HG03439 (cell line): ENCODE measurements around the gene TMEM201.
"Not testable (repeated sequence)": the region's sequence is repeated elsewhere in the genome, so short reads cannot be mapped to it uniquely, and the experiment has no call there.

ENCODE experiments used
- ATAC-seq: cut with Tn5 transposase; IDR thresholded peaks from one replicate; pipeline ENCODE4 v1.9.1; 2021; ENCODE audit warnings: mild to moderate bottlenecking, moderate library complexity; ENCODE audit not compliant: unreplicated experiment

Gene TMEM201, protein sequence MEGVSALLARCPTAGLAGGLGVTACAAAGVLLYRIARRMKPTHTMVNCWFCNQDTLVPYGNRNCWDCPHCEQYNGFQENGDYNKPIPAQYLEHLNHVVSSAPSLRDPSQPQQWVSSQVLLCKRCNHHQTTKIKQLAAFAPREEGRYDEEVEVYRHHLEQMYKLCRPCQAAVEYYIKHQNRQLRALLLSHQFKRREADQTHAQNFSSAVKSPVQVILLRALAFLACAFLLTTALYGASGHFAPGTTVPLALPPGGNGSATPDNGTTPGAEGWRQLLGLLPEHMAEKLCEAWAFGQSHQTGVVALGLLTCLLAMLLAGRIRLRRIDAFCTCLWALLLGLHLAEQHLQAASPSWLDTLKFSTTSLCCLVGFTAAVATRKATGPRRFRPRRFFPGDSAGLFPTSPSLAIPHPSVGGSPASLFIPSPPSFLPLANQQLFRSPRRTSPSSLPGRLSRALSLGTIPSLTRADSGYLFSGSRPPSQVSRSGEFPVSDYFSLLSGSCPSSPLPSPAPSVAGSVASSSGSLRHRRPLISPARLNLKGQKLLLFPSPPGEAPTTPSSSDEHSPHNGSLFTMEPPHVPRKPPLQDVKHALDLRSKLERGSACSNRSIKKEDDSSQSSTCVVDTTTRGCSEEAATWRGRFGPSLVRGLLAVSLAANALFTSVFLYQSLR

DNA sequence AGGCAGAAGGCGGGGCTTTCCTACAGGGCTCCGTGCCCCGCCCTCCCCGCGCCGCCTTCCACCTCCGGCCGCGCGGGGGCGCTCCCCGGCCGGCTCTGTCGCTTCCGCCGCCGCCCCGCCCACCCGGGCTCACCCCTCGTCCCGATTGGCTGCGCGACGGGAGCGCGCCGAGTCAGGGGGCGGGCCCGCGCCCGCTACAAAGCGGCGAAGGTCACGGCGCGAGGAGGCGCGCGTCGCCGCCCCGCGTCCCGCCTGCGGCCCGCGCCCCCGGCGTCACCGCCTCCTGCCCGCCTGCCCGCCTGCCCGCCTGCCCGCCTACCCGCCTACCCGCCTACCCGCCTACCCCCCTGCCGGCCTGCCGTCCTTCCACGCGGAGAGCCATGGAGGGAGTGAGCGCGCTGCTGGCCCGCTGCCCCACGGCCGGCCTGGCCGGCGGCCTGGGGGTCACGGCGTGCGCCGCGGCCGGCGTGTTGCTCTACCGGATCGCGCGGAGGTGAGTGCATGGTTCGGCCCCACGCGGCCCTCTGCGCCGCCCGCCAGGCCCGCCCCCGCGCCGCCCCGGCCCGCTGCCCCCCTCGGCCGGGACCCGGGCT is at the start of gene TMEM201:
Gene TMEM201, plus strand, starts transcription at position 361 of the 593 bp plus-strand sequence. Its CDS starts 20 bp downstream, at position 381.
- peak; percentile 76 for ATAC-seq

DNA sequence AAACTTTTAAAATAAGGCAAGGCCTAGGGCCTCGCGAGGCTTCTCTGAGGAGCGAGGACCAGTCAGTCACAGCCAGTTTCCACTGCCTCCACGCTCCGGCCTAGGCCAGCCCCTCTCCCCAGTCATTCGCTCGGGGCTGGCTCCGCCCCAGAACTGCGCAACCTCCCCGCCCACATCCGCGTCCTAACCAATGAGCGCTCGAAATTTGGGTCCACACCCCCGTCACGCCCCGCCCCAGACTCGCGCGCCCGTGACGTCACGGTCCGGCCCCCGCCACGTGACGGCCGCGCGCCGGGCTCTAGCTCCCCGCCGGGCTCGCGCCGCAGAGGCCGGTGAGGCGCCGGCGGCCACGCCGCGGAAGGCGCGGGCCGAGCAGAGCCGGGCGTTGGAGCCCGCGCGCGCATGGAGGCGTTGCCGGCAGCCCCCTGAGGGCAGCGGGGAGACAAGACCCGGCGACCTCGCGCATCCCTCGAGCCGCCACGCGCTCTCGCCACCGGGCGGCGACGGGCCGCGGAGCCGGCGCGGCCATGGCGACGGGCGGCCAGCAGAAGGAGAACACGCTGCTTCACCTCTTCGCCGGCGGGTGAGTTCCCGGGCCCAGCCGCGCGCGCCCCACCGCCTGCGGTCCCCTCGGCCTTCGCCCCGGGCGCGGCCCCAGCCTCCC is 49.4 kb upstream of the TMEM201 start, which contains the start of gene SLC25A33:
Gene SLC25A33, plus strand, starts transcription at position 301 of the 664 bp plus-strand sequence. Its CDS starts 227 bp downstream, at position 528.
- peak; percentile 92 for ATAC-seq

DNA sequence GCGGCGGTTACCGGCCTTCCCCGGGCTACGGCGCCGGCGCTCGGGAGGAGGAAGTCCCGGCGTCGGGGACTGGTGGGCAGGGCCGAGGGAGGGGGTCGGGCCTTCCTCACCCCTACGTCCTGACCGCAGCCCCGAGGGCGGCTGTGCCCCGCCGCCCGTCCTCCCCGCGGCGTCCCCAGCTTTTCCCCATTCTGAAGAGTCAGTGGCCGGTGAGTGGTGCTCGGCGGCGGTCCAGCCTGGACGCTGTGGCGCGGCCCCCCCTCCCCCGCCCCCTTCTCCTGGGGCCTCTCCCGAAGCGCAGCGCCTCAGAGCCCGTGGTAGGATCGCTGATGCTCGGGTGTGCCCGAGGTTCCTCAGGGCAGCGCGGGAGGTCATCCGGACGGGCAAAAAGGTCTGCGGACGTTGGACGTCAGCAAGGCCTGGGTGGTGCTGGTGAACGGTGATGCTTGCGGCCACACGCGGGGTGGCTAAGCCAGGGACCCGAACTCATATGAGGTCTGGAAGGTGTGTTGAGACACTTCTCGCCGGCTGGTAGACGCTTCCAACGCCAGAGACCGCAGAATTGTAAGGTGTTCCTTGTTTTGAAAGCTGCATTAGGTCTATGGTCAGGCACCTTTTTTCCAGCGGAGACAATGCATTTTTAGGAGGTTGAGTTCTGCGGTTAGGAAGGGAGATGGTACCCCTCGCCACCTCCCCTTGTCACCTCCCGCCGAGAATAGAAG is 48.7 kb upstream of the TMEM201 start:
- ATAC-seq: peak; percentile 50

DNA sequence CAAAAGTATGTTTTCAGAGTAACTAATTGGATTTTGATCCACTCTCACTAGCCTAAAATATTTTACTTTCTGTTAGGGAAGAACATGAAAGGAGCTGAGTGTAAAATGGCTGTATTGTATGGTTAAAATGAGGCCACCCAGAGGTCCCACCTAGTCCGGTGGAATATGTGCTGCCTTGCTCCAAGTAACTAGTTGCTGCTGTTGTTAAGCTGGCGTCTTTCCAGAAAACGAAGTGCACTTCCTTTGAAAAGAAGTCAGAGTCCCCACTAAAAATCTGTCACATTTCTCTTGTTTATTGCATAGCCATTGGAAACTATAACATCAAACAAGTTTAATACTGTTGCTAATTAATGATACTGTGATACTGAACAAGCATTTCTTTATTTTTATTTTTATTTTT is 46.3 kb upstream of the TMEM201 start:
- no peak for ATAC-seq

DNA sequence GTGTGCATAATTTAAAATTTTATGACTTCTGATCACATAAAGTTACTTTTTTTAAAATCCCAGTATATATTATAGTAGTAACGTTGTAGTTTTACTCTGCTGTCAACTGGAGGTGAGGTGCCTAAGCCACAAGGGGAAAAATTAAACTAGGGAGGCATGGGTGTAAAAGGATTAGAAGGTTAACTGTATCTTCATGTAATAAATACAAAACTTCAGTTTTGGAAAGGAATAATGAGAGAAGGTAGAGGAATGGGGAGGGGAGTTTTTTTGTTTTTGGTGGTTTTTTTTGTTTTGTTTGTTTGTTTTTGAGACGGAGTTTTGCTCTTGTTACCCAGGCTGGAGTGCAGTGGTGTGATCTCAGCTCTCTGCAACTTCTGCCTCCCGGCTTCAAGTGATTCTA is 43.8 kb upstream of the TMEM201 start:
- no peak for ATAC-seq

DNA sequence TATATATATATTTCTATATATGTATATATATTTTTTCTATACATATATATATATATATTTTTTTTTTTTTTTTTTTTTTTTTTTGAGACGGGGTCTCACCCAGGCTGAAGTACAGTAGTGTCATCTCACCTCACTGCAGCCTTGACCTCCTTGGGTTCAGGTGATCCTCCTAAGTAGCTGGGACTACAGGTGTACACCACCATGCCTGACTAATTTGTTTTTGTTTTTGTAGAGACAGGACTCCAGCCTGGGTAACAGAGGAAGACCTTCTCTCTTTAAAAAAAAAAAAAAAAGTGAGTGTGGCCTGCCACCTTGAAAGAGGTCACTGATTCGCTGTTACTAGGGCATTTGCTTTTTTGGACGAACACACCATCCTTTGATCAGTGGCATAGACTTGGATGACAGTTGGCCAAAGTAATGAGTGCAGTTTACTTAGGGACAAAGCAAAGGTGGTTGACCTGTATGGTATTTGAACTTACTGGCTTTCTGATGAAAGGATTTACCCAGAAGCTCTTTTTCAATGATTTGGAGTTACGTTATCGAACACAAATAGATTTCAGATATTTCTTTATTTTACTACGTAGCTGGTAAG is 38.7 kb upstream of the TMEM201 start:
- ATAC-seq: no peak

DNA sequence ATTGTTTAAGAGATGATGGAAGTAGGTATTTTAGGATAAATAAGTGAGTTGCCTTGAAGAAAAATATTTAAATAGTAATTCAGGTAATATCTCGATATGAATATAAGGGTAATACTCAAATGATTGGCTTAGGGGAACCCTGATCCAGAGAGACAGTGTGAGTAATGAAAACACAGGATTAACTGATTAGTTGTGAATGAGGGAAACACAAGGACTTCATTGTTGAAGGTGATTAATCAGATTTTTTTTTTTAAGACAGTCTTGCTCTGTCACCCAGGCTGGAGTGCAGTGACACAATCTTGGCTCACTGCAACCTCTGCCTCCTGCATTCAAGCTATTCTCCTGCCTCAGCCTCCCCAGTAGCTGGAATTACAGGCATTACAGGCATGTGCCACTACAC is 36.7 kb upstream of the TMEM201 start:
- no peak for ATAC-seq

DNA sequence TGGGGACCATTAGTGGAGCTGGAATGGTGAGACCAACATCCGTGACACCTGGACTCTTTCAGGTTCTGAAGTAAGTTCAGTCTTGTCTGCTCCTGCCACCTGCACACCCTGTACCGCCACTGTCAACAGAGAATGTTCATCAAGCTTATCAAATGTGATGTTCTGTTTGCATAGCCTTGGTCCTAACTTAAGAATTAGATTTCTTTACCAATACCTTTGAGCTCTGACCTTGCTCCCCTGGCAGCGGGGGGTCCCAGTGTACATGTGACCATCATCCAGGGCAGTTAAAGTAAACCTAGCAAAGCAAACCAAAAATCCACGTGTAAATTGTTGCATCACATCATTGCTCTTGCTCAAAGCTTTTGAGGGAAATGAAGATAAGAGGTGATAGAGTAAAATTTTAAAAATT is 35.0 kb upstream of the TMEM201 start:
- no peak for ATAC-seq

DNA sequence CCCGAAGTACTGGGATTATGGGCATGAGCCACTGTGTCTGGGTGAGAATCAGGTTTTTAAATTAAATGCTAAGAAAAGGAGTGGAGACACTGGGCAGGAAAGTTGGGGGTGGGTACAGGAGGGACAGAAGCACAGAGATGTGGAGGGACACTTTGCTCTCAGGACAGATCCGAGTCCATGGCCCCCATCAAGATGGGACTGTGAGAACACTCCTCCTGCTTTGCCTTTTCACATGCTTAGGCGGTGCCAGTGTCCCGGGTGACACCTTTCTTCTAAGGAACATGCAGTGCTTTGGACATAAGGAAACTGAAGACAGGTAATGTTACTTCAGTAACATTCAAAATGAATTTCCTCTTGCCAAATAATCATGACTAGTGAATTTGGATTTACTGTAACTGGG is 32.8 kb upstream of the TMEM201 start:
- no peak for ATAC-seq

DNA sequence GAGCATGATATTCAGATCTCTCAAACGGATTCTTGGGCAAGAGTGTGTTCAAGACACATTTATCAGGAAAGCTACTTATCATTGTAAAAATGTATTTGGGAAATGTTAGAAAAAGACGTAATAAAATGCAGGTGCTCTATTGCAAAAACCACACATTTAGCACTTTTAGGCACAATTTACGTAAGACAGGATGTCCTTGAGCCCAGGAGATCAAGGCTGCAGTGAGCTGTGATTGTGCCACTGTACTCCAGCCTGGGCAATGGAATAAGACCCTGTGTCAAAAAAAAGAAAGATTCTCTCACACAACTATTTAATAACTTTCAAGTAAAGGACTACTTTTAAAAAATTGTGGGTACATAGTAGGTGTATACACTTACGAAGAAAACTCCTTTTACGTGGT is 31.1 kb upstream of the TMEM201 start:
- no peak for ATAC-seq

DNA sequence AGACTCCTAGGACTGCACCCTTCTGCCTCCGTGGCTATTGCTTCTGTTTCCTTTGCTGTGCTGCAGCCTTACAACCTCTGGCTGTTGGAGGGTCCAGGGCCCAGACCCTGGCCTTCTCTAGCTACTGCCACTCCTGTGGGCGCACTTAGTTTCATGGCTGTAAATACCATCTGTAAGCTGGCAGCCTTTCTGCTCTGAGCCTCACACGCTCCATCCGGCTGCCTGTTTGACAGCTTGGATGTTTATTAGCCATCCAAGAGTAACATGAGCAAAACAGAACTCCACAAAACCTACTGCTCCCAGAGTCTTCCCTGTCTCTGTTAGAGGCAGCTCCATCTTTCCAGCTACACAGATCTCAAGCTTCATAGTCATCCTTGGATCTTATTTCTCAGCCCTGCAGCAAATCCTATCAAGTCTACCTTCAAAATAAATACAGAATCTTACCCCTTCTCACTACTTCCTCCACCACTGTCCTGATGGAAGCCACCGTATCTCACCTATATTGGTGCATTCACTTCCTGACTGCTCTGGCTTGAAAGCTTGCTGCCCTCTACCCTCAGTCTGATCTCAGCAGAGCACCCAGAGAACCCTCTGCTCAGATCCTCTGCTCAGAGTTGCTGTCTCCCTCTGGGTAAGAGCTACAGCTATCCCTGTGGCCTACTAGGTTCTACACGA is 30.3 kb upstream of the TMEM201 start:
- no peak for ATAC-seq

DNA sequence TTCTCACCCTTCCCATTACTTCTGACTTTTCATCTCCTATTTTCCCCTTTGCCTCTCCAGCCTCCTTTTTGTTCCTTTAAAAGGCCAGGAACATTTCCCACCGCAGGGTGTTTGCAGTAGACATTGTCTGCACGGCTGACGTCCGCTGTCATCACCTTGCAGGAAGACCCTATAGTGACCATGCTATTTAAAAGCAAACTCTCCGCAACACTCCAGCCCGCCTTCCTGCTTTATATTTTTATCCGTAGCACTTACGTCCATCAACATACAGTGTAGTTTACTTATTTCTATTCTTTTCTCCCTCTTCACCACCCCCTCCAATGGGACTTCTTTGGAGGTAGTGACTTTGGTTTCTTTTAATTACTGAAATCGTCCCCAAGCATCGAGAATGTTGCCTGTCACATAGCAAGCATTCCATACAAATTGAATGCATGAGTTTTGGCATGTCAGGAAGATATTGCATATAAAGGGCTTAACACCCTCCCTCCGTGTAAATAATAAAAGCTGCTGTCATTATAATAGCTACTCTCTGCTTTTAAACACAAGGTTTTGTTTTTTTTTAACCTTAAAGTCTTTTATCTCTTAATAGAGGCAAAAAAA is 29.7 kb upstream of the TMEM201 start:
- no peak for ATAC-seq

DNA sequence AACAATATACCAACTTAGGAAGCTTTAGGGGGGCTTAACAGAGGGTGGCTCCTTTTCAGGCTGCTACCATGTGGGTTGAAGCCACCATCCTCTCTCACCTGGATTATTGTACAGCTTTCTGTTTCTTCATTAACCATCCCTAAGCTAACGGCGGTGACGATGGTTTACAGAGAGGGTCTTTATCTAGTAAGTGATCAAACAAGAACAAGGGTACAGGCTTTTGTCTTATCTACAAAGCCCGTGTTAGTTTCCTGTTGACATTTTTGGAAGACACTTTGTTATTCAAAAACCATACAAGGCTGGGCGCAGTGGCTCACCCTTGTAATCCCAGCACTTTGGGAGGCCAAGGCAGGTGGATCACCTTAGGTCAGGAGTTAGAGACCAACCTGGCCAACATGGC is 29.0 kb upstream of the TMEM201 start:
- no peak for ATAC-seq

DNA sequence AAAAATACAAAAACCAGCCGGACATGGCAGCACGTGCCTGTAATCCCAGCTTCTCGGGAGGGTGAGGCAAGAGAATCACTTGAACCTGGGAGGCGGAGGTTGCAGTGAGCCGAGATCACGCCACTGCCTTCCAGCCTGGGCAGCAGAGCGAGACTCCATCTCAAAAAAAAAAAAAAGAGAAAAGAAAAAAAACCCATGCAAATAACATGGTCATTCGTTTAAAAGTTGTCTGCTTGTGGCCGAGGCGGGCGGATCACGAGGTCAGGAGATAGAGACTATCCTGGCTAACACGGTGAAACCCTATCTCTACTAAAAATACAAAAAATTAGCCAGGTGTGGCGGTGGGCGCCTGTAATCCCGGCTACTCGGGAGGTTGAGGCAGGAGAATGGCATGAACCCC is 28.6 kb upstream of the TMEM201 start:
- not testable (repeated sequence) for ATAC-seq

DNA sequence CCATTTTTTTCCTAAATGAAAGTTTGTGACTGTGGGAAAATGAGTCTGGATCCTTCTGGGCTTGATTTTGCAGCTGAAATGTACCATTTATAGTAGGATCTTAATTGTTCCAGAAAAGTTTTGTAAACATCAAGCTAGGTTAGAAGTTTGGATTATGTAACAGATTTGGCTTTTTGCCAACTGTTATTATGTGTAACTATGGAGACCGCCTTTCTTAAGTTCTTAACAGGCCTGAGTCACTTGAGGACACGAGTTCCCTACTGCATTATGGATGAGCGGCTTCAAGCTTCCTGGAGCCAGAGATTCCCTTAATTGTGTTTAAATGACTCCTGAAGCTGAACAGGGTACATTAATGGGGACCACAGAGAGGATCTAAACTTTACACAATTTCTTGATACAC is 27.3 kb upstream of the TMEM201 start:
- ATAC-seq: no peak

DNA sequence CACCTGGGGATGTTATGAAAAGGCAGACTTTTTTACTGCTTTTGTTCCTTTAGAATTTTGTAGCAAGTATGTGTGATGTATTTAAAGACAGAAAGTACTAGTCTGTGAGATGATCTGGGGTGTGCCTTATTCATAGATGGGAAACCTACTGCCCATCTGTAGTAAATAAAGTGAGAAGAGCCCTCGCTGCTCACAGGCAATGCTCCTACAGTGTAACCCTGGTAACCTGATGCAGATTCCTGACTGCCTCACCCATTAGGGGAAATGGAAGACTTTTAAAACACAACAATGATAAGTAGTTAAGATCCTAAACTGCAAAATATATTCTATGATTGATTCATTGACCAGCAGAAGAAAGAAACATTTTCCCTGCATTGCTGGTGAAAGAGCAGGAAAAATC is 19.4 kb upstream of the TMEM201 start:
- no peak for ATAC-seq

DNA sequence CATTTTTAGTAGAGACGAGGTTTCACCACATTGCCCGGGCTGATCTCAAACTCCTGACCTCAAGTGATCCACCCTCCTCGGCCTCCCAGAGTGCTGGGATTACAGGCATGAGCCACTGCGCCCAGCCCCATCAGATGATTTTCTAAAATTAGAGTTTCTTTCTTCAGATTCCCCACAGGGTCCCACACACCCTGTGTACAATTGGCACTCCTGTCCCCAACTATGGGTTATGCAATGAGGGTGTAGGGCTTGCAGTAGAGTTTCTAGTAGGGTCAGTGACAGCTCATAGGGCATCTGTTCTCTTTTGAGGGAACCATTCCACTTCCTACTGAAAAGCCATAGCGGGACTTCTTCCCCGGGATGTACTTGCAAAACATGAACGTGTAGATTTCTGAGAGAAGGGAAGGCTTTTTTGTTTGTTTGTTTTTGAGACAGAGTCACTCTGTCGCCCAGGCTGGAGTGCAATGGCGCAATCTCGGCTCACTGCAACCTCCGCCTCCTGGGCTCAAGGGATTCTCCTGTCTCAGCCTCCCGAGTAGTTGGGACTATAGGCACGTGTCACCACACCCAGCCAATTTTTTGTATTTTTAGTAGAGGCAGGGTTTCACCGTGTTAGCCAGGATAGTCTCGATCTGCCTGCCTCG is 17.7 kb upstream of the TMEM201 start:
- ATAC-seq: not testable (repeated sequence)

DNA sequence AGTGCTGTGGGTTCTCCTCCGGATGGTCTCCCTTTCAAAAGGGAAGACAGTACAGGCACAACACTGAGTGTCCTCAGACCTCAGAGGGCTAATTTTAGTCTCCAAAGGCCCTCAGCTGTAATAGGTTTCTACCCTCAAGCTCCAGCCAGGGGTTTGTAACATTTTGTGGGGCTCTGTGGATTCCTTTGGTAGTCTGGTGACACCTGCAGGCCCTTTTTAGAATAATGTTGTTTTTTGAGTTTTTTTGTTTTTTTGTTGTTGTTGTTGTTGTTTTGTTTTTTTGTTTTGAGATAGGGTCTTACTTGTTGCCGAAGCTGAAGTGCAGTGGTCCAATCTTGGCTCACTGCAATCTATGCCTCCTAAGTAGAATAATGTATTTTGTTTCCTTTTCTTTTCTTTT is 15.0 kb upstream of the TMEM201 start:
- no peak for ATAC-seq

DNA sequence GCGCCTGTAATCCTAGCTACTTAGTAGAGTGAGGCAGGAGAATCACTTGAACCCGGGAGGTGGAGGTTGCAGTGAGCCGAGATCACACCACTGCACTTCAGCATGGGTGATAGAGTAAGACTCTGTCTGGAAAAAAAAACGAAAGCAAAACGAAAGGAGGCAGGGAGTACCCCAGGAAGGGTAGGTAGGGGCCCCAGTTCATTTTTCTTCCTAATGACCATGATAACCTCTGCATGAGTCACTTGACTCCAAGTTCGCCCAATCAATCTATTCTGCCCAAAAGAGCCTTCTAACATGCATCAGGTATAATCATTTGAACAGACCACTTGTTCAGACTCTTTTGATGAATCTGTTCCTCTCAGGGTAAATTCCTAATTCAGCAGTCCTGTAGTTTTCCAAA is 13.2 kb upstream of the TMEM201 start:
- no peak for ATAC-seq
